MCF 10A (cell line): ENCODE results near the gene CPSF4L. TPM values are rescaled to one million over a fixed set of nuclear protein-coding genes. Genes with fewer than 3 reads are reported as not detected.
"Not testable (repeated sequence)": the region's sequence is repeated elsewhere in the genome, so short reads cannot be mapped to it uniquely, and the experiment has no call there.

Experiments used
- BruUV-seq: library from RNA; stranded (reverse); fragments of 400-500 nt; replicated peaks from 2 replicates; lab custom pipeline; 2021; lab: Mats Ljungman, UMichigan
- CTCF ChIA-PET: fragments of 300-600 bp; sonication (Branson Sonifier 250); formaldehyde crosslinking; extraction: SDS; loops from one replicate; lab custom pipeline; 2021; ENCODE audit warnings: antibody characterized with exemption, inconsistent platforms; lab: Yijun Ruan, JAX
- POLR2A ChIA-PET: fragments of 300-600, 350-650 bp; sonication (Branson Sonifier 250); formaldehyde crosslinking; extraction: SDS; loops from one replicate; lab custom pipeline; 2020; ENCODE audit warnings: antibody characterized with exemption, inconsistent platforms; lab: Yijun Ruan, JAX
- DNase-seq: peaks from one replicate; pipeline ENCODE4 v3.0.0-alpha.2; 2018; ENCODE audit not compliant: unreplicated experiment
- H3K27ac Mint-ChIP-seq: one replicate; pipeline ENCODE4 v1.8.0; 2022; ENCODE audit warnings: mild to moderate bottlenecking, low read depth, mixed read lengths; ENCODE audit not compliant: unreplicated experiment
- H3K27me3 Mint-ChIP-seq: one replicate; pipeline ENCODE4 v1.8.0; 2022; ENCODE audit warnings: mixed read lengths; ENCODE audit not compliant: insufficient read depth, unreplicated experiment
- H3K36me3 Mint-ChIP-seq: one replicate; pipeline ENCODE4 v1.8.0; 2022; ENCODE audit warnings: mild to moderate bottlenecking, moderate library complexity, mixed read lengths; ENCODE audit not compliant: insufficient read depth, unreplicated experiment
- H3K4me1 Mint-ChIP-seq: one replicate; pipeline ENCODE4 v1.8.0; 2022; ENCODE audit warnings: mixed read lengths; ENCODE audit not compliant: insufficient read depth, unreplicated experiment
- H3K4me3 Mint-ChIP-seq: one replicate; pipeline ENCODE4 v1.8.0; 2022; ENCODE audit warnings: mild to moderate bottlenecking, moderate library complexity, mixed read lengths; ENCODE audit not compliant: unreplicated experiment
- H3K9me3 Mint-ChIP-seq: one replicate; pipeline ENCODE4 v1.8.0; 2022; ENCODE audit warnings: mixed read lengths; ENCODE audit not compliant: unreplicated experiment
- intact Hi-C: fragments of 100-400 bp; cut with micrococcal nuclease; formaldehyde crosslinking; loops from 2 replicates; pipeline ENCODE4 v1.14.1; 2022
- total RNA-seq: library from RNA; stranded (reverse); gene quantifications from 2 replicates; pipeline ENCODE4 v1.2.3, GENCODE V29; 2022
- TF ChIP-seq, protein P1 (sequence below): fragments of 200-600 bp; IDR thresholded peaks from one replicate; pipeline ENCODE4 v1.8.0; 2022; ENCODE audit warnings: antibody characterized with exemption, mild to moderate bottlenecking; ENCODE audit not compliant: unreplicated experiment

The CPSF4L gene
- total RNA-seq, 1 experiment from 2014 or later: not detected

DNA sequence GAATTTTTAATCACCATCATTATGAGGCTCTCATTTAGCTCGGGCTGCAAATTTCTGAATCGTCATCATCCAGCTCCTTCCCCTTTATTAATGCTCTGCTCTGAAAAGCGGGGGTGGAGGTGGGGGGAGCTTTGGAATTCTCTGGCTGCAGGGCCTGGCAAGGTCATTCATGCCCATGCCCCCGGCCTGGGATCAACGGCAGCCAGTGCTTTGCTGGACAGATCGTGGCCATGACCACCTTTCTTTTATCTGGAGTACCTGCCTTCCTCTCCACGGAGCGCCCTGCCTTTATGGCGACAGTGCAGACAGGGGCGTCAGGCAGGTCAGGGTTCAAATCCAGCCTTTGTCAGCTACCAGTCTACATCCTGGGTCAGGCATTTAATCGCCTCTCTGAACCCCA, 5.1 kb upstream of the CPSF4L start:
- intact Hi-C loops: no loop called here
- no TSS peak for BruUV-seq
- ChIA-PET CTCF (interaction anchor here (0.6 to 2.4 kb wide), 4 partner anchors 11 to 103 kb away, joined by 3 to 16 read pairs (median 4); no protein-coding TSS in a partner anchor), POLR2A (interaction anchor here (0.6 to 1.6 kb wide), 3 partner anchors 12 to 89 kb away, joined by 3 read pairs; no protein-coding TSS in a partner anchor)
- Mint-ChIP-seq H3K4me1 (no peaks in the 10 kb centered on the region), H3K4me3 (no peak overlapping the region), H3K27ac (no peak overlapping the region), H3K27me3 (no peaks in the 10 kb centered on the region), H3K36me3 (no peaks in the 10 kb centered on the region), H3K9me3 (no peaks in the 10 kb centered on the region)
- TF ChIP-seq, protein P1, sequence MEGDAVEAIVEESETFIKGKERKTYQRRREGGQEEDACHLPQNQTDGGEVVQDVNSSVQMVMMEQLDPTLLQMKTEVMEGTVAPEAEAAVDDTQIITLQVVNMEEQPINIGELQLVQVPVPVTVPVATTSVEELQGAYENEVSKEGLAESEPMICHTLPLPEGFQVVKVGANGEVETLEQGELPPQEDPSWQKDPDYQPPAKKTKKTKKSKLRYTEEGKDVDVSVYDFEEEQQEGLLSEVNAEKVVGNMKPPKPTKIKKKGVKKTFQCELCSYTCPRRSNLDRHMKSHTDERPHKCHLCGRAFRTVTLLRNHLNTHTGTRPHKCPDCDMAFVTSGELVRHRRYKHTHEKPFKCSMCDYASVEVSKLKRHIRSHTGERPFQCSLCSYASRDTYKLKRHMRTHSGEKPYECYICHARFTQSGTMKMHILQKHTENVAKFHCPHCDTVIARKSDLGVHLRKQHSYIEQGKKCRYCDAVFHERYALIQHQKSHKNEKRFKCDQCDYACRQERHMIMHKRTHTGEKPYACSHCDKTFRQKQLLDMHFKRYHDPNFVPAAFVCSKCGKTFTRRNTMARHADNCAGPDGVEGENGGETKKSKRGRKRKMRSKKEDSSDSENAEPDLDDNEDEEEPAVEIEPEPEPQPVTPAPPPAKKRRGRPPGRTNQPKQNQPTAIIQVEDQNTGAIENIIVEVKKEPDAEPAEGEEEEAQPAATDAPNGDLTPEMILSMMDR: no peak
- no peak for DNase-seq

DNA sequence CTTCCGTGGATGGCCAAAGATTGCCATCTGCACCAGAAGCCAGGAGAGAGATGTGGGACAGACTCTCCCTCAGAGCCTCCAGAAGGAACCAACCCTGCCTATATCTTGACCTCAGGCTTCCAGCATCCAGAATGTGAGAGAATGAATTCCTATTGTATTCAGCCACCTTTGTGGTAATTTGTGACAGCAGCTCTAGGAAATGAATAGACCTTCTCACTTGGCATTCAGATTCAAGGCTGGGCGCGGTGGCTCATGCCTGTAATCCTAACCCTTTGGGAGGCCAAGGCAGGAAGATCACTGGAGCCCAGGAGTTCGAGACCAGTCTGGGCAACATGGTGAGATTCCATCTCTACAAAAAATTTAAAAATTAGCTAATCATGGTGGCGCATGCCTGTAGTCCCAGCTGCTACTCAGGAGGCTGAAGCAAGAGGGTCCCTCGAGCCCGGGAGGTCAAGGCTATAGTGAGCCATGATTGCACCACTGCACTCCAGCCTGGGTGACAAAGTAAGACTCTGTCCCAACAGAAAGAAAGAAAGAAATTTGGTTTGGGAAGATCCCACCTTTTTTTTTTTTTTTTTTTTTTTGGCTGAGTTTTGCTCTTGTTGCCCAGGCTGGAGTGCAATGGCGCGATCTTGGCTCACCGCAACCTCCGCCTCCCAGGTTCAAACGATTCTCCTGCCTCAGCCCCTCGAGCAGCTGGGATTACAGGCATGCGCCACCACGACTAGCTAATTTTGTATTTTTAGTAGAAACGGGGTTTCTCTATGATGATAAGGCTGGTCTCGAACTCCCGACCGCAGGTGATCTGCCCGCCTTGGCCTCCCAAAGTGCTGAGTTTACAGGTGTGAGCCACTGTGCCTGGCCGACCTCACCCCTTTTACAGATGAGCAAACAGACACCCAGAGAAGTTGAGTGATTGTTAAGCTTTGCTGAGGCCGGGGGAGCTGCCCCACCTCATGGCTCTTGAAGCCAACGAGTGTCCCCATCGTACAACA, 4.3 kb upstream of the CPSF4L start:
- Mint-ChIP-seq H3K4me3 (no peak overlapping the region), H3K9me3 (no peaks in the 10 kb centered on the region), H3K27ac (no peak overlapping the region), H3K4me1 (no peaks in the 10 kb centered on the region), H3K27me3 (no peaks in the 10 kb centered on the region), H3K36me3 (no peaks in the 10 kb centered on the region)
- no TSS peak for BruUV-seq
- intact Hi-C loops: no loop called here
- TF ChIP-seq, protein P1: no peak
- ChIA-PET POLR2A (interaction anchor here (1.2 kb wide), 1 partner anchor 13 kb away, joined by 3 read pairs; no protein-coding TSS in a partner anchor), CTCF (interaction anchor here (1.0 to 2.4 kb wide), 3 partner anchors 10 to 104 kb away, joined by 3 to 16 read pairs (median 4); no protein-coding TSS in a partner anchor)
- no peak for DNase-seq

DNA sequence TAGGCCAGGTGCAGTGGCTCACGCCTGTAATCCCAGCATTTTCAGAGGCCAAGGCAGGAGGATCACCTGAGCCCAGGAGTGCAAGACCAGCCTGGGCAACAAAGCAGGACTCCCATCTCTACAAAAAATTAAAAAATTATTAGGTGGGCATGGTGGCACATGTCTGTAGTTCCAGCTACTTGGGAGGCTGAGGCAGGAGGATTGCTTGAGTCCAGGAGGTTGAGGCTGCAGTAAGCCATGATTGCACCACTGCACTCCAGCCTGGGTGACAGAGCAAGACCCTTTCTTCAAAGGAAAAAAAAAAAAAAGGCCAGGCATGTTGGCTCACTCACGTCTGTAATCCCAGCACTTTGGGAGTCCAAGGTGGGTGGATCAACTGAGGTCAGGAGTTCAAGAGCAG, 2.8 kb upstream of the CPSF4L start:
- DNase-seq, BruUV-seq, intact Hi-C loops, H3K4me1 Mint-ChIP-seq, H3K36me3 Mint-ChIP-seq, POLR2A ChIA-PET, H3K9me3 Mint-ChIP-seq, H3K4me3 Mint-ChIP-seq, H3K27me3 Mint-ChIP-seq, H3K27ac Mint-ChIP-seq, CTCF ChIA-PET: not testable (repeated sequence)

DNA sequence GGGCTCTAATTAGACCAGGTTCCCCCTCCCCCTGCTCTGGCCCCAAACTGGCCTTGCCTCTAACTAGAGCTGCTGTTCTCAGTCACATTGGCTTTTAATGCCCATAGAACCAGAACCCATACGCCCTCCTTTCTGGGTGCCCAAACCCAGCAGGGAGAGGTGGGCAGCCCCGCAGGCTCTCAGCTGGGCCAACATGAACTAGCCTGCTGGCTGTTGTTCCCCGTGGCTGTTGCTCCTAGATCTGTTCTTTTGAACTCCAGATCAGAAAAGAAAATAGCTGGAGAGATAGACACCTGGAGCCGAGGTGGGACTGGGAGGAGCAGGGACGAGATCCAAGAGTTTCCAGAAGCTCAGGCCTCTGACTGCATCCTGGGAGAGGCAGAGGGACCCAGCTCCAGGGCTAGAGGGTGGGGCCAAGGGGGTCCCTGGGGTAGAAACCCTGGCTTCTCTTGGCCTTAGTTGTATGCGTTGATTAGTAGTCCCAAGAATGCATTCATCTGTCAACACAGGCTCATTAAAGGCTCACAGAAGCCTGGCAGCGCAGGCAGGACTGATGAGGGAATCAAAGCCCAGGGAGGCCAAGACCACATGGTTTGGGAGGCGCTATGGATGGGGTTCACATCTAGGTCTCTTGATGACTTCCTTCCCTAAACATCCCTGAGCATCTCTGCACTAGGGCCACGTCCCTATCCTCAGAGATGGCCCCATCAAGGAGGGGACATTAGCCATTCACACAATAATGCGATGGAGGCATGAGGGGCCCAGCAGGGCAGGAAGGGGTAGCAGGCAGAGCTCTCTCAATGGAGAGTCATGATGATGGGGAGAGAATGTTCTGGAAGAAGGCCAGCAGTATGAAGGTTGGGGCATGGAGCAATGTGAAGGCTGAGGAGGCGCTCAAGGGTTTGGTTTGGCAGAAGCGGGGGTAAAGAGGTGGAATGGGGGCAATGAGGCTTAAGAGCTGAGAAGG, 1.3 kb upstream of the CPSF4L start:
- ChIA-PET POLR2A (interaction anchor here (0.6 kb wide), 1 partner anchor 1327 kb away, joined by 3 read pairs; no protein-coding TSS in a partner anchor), CTCF (interaction anchor here (0.6 to 4.5 kb wide), 2 partner anchors 107 to 943 kb away, joined by 4 to 22 read pairs; no protein-coding TSS in a partner anchor)
- Mint-ChIP-seq H3K27ac (no peak overlapping the region), H3K4me3 (no peak overlapping the region), H3K36me3 (no peaks in the 10 kb centered on the region), H3K9me3 (no peaks in the 10 kb centered on the region), H3K27me3 (no peaks in the 10 kb centered on the region), H3K4me1 (no peaks in the 10 kb centered on the region)
- intact Hi-C loops: no loop called here
- BruUV-seq: no TSS peak
- TF ChIP-seq, protein P1: no peak
- DNase-seq: no peak
